Fibroblast of mammary gland (primary cell): ENCODE measurements around the gene STAM2.
"Not testable (repeated sequence)": the region's sequence is repeated elsewhere in the genome, so short reads cannot be mapped to it uniquely, and the experiment has no call there.

ENCODE experiments used
- DNase-seq: peaks from one replicate; pipeline ENCODE4 v3.0.0-alpha.2; 2010; ENCODE audit warnings: low read depth
- H3K4me3 ChIP-seq: 2 replicates; pipeline ENCODE4 v1.5.1; 2011; ENCODE audit warnings: low read depth, mild to moderate bottlenecking, low read length, moderate library complexity; ENCODE audit not compliant: control insufficient read depth
- CTCF ChIP-seq: conservative IDR thresholded peaks from 2 replicates; pipeline ENCODE4 v1.5.1; 2011; ENCODE audit warnings: low read depth, low read length, inconsistent platforms; ENCODE audit not compliant: control insufficient read depth, insufficient read depth

The STAM2 gene

GRCh38 chr2:152132306-152132705, 43.3 kb downstream of the STAM2 start:
- DNase-seq, result no peak
- H3K4me3 ChIP-seq, result no peak overlapping the region
- no peak for TF ChIP-seq CTCF

GRCh38 chr2:152127628-152128027, 47.9 kb downstream of the STAM2 start:
- no peak for TF ChIP-seq CTCF
- DNase-seq, result no peak
- no peak overlapping the region for H3K4me3 ChIP-seq

- H3K4me3 ChIP-seq, result no peak overlapping the region
- no peak for TF ChIP-seq CTCF
- peak; percentile 5 for DNase-seq
Observed at GRCh38 chr2:152126664-152127063, 48.9 kb downstream of the STAM2 start.

GRCh38 chr2:152122161-152122560, 53.4 kb downstream of the STAM2 start:
- no peak for DNase-seq
- no peak overlapping the region for H3K4me3 ChIP-seq
- no peak for TF ChIP-seq CTCF

GRCh38 chr2:152120430-152120829, 55.1 kb downstream of the STAM2 start:
- H3K4me3 ChIP-seq, result no peak overlapping the region
- TF ChIP-seq CTCF, result no peak
- DNase-seq, result no peak

- H3K4me3 ChIP-seq, result no peak overlapping the region
- TF ChIP-seq CTCF, result peak; percentile 17
- DNase-seq, result peak; percentile 7
Observed at GRCh38 chr2:152115952-152116351, 59.6 kb downstream of the STAM2 start.

GRCh38 chr2:152114366-152114765, 61.2 kb downstream of the STAM2 start:
- no peak for DNase-seq
- H3K4me3 ChIP-seq, result no peak overlapping the region
- TF ChIP-seq CTCF, result no peak

- not testable (repeated sequence) for DNase-seq, H3K4me3 ChIP-seq
Observed at GRCh38 chr2:152107140-152107539, 68.4 kb downstream of the STAM2 start.
